Measurements from ENCODE around the gene AUH.

Gene AUH

DNA sequence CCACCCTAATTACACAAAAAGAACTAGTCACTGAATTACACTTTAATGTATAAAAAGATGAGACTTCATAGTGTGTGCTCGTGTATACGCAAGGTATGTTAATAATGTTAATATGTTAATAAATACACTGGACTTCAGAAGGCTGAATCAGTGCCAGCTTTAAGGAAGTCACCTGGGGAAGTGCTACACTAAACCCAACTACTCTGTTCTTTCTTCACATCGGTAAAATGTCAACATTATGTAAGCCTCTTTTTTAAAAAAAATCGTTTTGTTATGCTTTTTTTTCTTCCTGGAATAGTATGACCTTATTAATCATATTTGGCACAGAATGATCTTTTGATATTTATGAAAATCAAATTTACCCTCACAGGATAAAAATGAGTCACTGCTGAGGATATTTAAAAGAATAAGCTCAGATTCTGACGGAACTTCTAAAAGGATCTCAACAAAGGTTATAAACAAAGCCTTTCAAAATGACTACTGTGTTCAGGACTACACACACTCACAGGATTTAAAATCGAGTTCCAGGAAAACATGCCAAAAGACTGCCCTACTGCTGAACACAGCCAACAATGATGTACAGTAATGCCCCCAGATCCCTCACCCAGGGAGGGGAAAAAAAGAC is 75.9 kb downstream of the AUH start:
- TF ChIP-seq, protein P1, sequence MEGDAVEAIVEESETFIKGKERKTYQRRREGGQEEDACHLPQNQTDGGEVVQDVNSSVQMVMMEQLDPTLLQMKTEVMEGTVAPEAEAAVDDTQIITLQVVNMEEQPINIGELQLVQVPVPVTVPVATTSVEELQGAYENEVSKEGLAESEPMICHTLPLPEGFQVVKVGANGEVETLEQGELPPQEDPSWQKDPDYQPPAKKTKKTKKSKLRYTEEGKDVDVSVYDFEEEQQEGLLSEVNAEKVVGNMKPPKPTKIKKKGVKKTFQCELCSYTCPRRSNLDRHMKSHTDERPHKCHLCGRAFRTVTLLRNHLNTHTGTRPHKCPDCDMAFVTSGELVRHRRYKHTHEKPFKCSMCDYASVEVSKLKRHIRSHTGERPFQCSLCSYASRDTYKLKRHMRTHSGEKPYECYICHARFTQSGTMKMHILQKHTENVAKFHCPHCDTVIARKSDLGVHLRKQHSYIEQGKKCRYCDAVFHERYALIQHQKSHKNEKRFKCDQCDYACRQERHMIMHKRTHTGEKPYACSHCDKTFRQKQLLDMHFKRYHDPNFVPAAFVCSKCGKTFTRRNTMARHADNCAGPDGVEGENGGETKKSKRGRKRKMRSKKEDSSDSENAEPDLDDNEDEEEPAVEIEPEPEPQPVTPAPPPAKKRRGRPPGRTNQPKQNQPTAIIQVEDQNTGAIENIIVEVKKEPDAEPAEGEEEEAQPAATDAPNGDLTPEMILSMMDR (IDR thresholded peaks at IDR 0.05), result no peak
- peaks cover 1% of the 10 kb centered on the region for H3K36me3 ChIP-seq
- H3K9me3 ChIP-seq, result no peaks in the 10 kb centered on the region
- H3K4me3 ChIP-seq (ENCODE audit: low read depth in 1 of 2, low read length in 1 of 2), result no peak overlapping the region
- H3K4me1 ChIP-seq (ENCODE audit: control insufficient read depth in 1 of 2, insufficient read depth in 1 of 2, low read depth in 1 of 2, low read length in 1 of 2), result no peaks in the 10 kb centered on the region
- H3K27ac ChIP-seq, result no peak overlapping the region
- H3K27me3 ChIP-seq, result no peaks in the 10 kb centered on the region

DNA sequence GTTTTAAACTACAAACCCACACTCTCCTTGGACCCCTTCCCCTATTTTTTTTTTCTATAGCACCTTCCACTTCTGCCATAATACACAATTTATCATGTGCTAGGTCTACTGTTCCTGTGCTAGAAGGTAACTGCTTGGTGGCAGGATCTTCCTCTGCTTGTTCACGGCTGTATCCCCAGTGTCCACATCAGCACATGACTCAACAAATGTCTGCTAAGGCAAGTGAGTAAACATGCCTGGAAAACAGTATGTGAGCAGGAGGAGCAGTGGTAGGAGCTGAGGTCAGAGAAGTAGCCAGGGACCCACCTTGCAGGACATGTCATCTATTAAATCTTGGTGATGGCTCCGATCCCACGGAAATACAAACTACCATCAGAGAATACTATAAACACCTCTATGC is 79.4 kb downstream of the AUH start:
- H3K36me3 ChIP-seq, result no peaks in the 10 kb centered on the region

DNA sequence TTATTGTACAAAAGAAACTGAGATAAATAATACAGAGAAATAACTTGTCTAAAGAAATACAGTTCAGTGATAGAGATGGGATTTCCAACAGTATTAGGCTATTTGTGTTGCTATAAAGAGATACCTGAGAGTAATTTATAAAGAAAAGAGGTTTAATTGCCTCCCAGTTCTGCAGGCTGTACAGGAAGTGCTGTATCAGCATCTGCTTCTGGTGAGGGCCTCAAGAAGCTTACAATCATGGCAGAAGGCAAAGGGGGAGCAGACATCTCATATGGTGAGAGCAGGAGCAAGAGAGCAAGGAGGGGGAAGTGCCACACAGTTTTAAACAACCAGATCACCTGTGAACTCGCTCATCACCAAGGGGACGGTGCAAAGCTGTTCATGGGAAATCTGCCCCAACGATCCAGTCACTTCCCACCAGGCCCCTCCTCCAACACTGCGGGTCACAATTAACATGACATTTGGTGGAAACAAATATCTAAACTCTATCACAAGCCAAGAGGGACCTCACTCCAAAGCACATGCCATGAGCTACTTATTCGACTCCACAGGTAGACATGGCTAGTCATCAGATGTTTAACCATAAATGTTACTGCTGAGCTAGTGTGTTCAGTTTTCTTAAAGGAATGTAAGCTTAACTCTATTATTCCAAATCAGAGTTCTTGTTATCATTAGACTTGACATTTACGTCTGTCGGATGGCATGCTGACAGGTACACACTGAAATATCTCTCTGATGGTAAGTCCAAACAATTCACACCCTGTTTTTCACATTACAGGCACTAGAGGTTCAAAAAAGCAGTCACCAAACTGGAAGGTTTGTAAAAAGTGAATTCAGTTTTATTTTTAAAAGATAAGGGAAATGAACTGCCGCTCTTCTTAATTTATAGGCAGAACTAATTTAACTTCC is 82.2 kb downstream of the AUH start:
- TF ChIP-seq, protein P1 (IDR thresholded peaks at IDR 0.05), result no peak
- no peaks in the 10 kb centered on the region for H3K4me1 ChIP-seq (ENCODE audit: control insufficient read depth in 1 of 2, insufficient read depth in 1 of 2, low read depth in 1 of 2, low read length in 1 of 2)
- no peaks in the 10 kb centered on the region for H3K27me3 ChIP-seq

More for the DNA sequence above, 79.4 kb downstream of the AUH start:
- TF ChIP-seq, protein P1 (IDR thresholded peaks at IDR 0.05), result no peak
- H3K4me1 ChIP-seq (ENCODE audit: control insufficient read depth in 1 of 2, insufficient read depth in 1 of 2, low read depth in 1 of 2, low read length in 1 of 2), result no peaks in the 10 kb centered on the region
- H3K9me3 ChIP-seq, result no peaks in the 10 kb centered on the region
- no peak overlapping the region for H3K4me3 ChIP-seq (ENCODE audit: low read depth in 1 of 2, low read length in 1 of 2)
- H3K27me3 ChIP-seq, result no peaks in the 10 kb centered on the region
- H3K27ac ChIP-seq, result no peak overlapping the region

DNA sequence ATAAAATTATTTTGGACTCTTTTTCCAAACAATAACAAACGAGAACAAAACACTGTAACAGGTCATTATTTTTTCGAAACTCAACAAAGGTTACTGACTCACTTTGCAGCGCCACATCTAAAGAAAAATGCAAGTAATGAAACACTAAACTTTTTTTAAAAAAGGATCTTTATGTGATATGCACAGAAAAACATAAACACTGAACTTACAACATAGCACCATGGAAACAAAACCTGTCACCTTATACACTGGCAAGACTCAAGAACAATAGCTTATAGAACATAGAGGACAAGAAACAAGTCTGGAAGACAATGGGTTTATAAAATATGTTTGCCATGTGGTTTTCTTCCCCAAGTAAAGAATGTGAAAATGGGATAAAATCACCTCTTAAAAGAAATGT is 85.2 kb downstream of the AUH start:
- no peak overlapping the region for H3K27ac ChIP-seq
- H3K36me3 ChIP-seq, result no peaks in the 10 kb centered on the region
- no peaks in the 10 kb centered on the region for H3K27me3 ChIP-seq
- TF ChIP-seq, protein P1 (IDR thresholded peaks at IDR 0.05), result no peak
- no peak overlapping the region for H3K4me3 ChIP-seq (ENCODE audit: low read depth in 1 of 2, low read length in 1 of 2)
- H3K9me3 ChIP-seq, result no peaks in the 10 kb centered on the region
- H3K4me1 ChIP-seq (ENCODE audit: control insufficient read depth in 1 of 2, insufficient read depth in 1 of 2, low read depth in 1 of 2, low read length in 1 of 2), result no peaks in the 10 kb centered on the region

More for the DNA sequence above, 82.2 kb downstream of the AUH start:
- no peaks in the 10 kb centered on the region for H3K9me3 ChIP-seq
- no peaks in the 10 kb centered on the region for H3K36me3 ChIP-seq
- no peak overlapping the region for H3K4me3 ChIP-seq (ENCODE audit: low read depth in 1 of 2, low read length in 1 of 2)
- no peak overlapping the region for H3K27ac ChIP-seq

DNA sequence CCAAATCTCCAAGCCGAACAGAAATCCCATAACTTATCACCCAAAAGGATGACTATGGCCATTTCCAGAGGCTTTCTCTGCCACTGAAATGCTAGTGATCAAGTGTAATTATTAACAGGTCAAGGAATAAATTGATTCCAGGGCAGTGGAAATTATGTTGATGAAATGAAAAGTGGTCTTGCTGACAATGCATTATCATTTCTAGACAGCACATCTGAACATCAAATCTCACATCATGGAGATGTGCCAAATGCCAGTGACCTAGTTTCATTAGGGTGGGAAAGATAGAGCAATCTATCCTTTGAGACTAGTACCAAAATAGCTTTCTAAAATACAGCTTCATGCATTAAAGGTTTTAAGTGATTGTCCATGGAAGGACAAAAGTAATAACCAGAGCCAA is 86.1 kb downstream of the AUH start:
- Histone ChIP-seq H3K4me3 (ENCODE audit: low read depth in 1 of 2, low read length in 1 of 2) (no peak overlapping the region), H3K9me3 (no peaks in the 10 kb centered on the region), H3K4me1 (ENCODE audit: control insufficient read depth in 1 of 2, insufficient read depth in 1 of 2, low read depth in 1 of 2, low read length in 1 of 2) (no peaks in the 10 kb centered on the region), H3K27me3 (no peaks in the 10 kb centered on the region), H3K27ac (no peak overlapping the region), H3K36me3 (no peaks in the 10 kb centered on the region)
- TF ChIP-seq, protein P1 (IDR thresholded peaks at IDR 0.05), result no peak
